Measurements from ENCODE around the gene ADM.

ADM gene

DNA sequence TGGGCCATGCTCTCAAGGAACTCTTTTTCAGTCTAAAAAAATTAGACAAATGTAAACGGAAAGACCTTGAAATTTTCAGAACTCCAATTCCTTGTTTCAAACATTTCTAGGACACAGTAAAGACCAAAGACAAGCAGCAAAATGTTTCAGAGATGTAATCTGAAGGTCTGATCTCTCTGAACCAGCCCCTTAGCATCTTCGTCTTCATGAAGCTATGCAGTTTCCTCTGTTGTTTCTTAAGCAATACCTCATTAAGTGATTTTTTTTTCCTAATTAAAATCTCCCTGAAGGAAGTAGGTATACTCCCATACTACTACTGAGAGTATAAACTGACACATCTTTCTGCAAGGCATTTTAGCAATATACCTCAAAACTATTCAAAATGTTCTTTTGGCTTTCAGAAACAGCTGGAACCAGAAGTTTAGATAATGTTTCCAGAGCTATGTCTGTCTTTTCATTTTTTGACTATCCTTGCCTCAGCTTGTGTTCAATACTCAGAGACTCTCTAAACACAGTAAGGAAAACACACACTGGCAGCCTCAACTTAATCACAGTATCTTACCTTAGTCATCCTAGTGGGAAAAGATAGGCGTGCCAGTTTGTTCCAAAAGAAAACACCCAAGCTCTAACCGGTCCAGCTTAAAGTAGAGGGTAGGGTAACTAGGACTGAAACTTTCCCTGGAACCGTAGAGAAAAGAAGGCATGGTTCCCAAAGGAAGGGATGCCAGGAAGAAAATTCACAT is 36.0 kb upstream of the ADM start:
- TF ChIP-seq CTCF (IDR thresholded peaks at IDR 0.05) = no peak

- TF ChIP-seq CTCF (IDR thresholded peaks at IDR 0.05) = no peak
These were observed 32.7 kb upstream of the ADM start for GRCh38 chr11:10272132-10272531.

DNA sequence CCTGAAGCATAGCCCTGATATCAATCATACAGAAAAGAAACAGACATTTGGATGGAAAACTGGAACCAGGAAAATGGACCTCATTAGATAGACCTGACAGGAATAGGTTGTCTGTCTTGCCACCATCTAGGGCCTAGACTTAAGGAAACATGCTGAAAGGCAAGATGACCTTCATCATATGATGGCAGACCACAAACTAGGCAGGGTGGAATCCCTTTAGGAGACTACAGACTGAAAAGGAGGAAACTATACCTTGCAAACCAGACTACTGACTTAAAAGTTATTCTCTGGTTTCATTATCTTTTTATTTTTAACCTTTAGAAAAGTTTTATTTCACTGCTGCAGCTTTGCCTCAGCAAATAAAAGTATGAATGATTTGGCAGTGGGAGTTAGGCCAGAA is 31.1 kb upstream of the ADM start:
- no peak for TF ChIP-seq CTCF (IDR thresholded peaks at IDR 0.05)

GRCh38 chr11:10274726-10275125 is 30.1 kb upstream of the ADM start:
- TF ChIP-seq CTCF (IDR thresholded peaks at IDR 0.05) = no peak

GRCh38 chr11:10275714-10276113 is 29.2 kb upstream of the ADM start:
- TF ChIP-seq CTCF (IDR thresholded peaks at IDR 0.05) = no peak

GRCh38 chr11:10282117-10282516 is 22.8 kb upstream of the ADM start:
- TF ChIP-seq CTCF (IDR thresholded peaks at IDR 0.05) = no peak

DNA sequence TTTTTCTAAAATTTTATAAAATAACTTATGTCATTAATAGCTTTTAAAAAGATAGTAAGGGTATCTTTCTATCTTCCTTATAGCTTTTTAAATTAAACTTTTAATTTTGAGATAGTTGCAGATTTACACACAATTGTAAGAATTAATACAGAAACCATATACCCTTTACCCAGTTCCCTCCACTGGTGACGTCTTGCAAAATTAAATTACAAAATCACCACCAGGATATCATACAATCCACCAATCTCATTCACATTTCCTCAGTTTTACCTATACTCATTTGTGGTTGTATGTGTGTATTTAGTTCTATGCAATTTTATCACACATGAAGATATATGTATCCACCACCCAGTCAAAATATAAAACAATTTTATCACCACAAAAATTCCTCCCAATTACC is 20.9 kb upstream of the ADM start:
- TF ChIP-seq CTCF (IDR thresholded peaks at IDR 0.05) = no peak
